Neural progenitor cell (in vitro differentiated cells): Measurements from ENCODE around the gene CLP1. TPM values are rescaled to one million over a fixed set of nuclear protein-coding genes. Genes with fewer than 3 reads are reported as not detected.

ENCODE experiments used
- DNase-seq: peaks from one replicate; pipeline ENCODE4 v3.0.0-alpha.2; 2016; ENCODE audit warnings: low spot score
- H2AFZ ChIP-seq: fragments of 200-600 bp; sonication (generic); replicated peaks from 2 replicates; pipeline ENCODE4 v1.6.1; 2016; ENCODE audit warnings: antibody characterized with exemption
- H3F3A ChIP-seq: fragments of 200-600 bp; sonication (generic); 2 replicates; pipeline ENCODE4 v1.6.1; 2016; ENCODE audit warnings: antibody characterized with exemption, low read depth
- H3K27ac ChIP-seq: fragments of 200-600 bp; sonication (generic); 2 replicates; pipeline ENCODE4 v1.5.1; 2016; ENCODE audit warnings: mild to moderate bottlenecking
- H3K27me3 ChIP-seq: fragments of 200-600 bp; sonication (generic); 2 replicates; pipeline ENCODE4 v1.6.1; 2016; ENCODE audit warnings: mild to moderate bottlenecking, moderate library complexity
- H3K36me3 ChIP-seq: fragments of 200-600 bp; sonication (generic); 2 replicates; pipeline ENCODE4 v1.5.1; 2016
- H3K4me1 ChIP-seq: fragments of 200-600 bp; sonication (generic); 2 replicates; pipeline ENCODE4 v1.6.1; 2016; ENCODE audit warnings: mixed run types
- H3K4me2 ChIP-seq: fragments of 200-600 bp; sonication (generic); 2 replicates; pipeline ENCODE4 v1.6.1; 2016
- H3K4me3 ChIP-seq: fragments of 200-600 bp; sonication (generic); 2 replicates; pipeline ENCODE4 v1.5.1; 2016
- H3K79me2 ChIP-seq: fragments of 200-600 bp; sonication (generic); 2 replicates; pipeline ENCODE4 v1.6.1; 2016; ENCODE audit warnings: low read depth
- H3K9ac ChIP-seq: fragments of 200-600 bp; sonication (generic); 2 replicates; pipeline ENCODE4 v1.6.1; 2016
- H3K9me3 ChIP-seq: fragments of 200-600 bp; sonication (generic); 2 replicates; pipeline ENCODE4 v1.5.1; 2016; ENCODE audit warnings: low read depth
- H4K20me1 ChIP-seq: fragments of 200-600 bp; sonication (generic); 2 replicates; pipeline ENCODE4 v1.6.1; 2016; ENCODE audit warnings: low read depth
- H3K27ac Mint-ChIP-seq: 3 replicates; pipeline ENCODE4 v1.8.0; 2021; ENCODE audit warnings: mixed read lengths
- H3K27me3 Mint-ChIP-seq: 2 replicates; pipeline ENCODE4 v1.8.0; 2022; ENCODE audit warnings: low read depth, mild to moderate bottlenecking, inconsistent platforms, moderate library complexity, mixed read lengths; ENCODE audit not compliant: insufficient read depth
- H3K36me3 Mint-ChIP-seq: 3 replicates; pipeline ENCODE4 v1.8.0; 2021; ENCODE audit warnings: mixed read lengths
- H3K4me1 Mint-ChIP-seq: 3 replicates; pipeline ENCODE4 v1.8.0; 2021; ENCODE audit warnings: mixed read lengths
- H3K4me3 Mint-ChIP-seq: 3 replicates; pipeline ENCODE4 v1.8.0; 2021; ENCODE audit warnings: mild to moderate bottlenecking, moderate library complexity, mixed read lengths
- H3K9me3 Mint-ChIP-seq: 3 replicates; pipeline ENCODE4 v1.8.0; 2020; ENCODE audit warnings: mixed read lengths
- EZH2 ChIP-seq: fragments of 200-600 bp; sonication (generic); IDR thresholded peaks from 2 replicates; pipeline ENCODE4 v1.6.1; 2017; ENCODE audit warnings: antibody characterized with exemption, mild to moderate bottlenecking, moderate library complexity
- EZH2phosphoT487 ChIP-seq: fragments of 200-600 bp; sonication (generic); IDR thresholded peaks from 2 replicates; pipeline ENCODE4 v1.6.1; 2017; ENCODE audit warnings: antibody characterized with exemption
- total RNA-seq: library from RNA; depleted of rRNA; stranded (reverse); fragments of >200 nt; gene quantifications from 2 replicates; pipeline ENCODE4 v1.2.3, GENCODE V29; 2015; ENCODE audit warnings: low replicate concordance
- TF ChIP-seq, protein P1 (sequence below): fragments of 200-600 bp; sonication (generic); IDR thresholded peaks from 2 replicates; pipeline ENCODE4 v1.5.1; 2017; ENCODE audit warnings: antibody characterized with exemption, mild to moderate bottlenecking

CLP1 gene
- total RNA-seq, 1 donor from 2014 or later: 18.0 TPM

DNA sequence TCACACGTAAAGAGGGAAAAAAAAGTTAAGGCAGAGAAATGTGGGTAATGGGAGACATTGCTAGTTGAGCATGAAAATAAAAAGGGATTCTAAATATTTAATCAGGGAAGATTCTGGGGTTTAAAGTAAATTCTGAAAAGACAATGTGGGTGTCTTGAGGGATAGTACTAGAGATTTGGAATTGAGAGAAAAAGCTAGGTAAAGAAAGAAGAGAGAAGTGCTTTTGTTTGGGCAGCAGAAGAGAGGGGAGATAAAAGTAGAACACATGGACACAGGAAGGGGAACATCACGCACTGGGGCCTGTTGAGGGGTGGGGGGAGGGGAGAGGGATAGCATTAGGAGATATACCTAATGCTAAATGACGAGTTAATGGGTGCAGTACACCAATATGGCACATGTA lies 4.4 kb upstream of the CLP1 start:
- Mint-ChIP-seq H3K4me1 (peaks cover 47% of the 10 kb centered on the region), H3K27me3 (peaks cover 16% of the 10 kb centered on the region), H3K36me3 (no peaks in the 10 kb centered on the region), H3K27ac (no peak overlapping the region), H3K9me3 (peaks cover 2% of the 10 kb centered on the region), H3K4me3 (no peak overlapping the region)
- Histone ChIP-seq H3K4me2 (peak overlapping the region; percentile 36), H3K9me3 (no peaks in the 10 kb centered on the region), H3K27ac (no peak overlapping the region), H3K4me3 (no peak overlapping the region), H3K4me1 (peaks cover 42% of the 10 kb centered on the region), H3F3A (peaks cover 58% of the 10 kb centered on the region), H3K36me3 (no peaks in the 10 kb centered on the region), H3K9ac (no peak overlapping the region), H2AFZ (no peak overlapping the region), H4K20me1 (peaks cover 31% of the 10 kb centered on the region), H3K27me3 (peaks cover 18% of the 10 kb centered on the region), H3K79me2 (peaks cover 6% of the 10 kb centered on the region)
- TF ChIP-seq EZH2: no peak
- TF ChIP-seq, protein P1, sequence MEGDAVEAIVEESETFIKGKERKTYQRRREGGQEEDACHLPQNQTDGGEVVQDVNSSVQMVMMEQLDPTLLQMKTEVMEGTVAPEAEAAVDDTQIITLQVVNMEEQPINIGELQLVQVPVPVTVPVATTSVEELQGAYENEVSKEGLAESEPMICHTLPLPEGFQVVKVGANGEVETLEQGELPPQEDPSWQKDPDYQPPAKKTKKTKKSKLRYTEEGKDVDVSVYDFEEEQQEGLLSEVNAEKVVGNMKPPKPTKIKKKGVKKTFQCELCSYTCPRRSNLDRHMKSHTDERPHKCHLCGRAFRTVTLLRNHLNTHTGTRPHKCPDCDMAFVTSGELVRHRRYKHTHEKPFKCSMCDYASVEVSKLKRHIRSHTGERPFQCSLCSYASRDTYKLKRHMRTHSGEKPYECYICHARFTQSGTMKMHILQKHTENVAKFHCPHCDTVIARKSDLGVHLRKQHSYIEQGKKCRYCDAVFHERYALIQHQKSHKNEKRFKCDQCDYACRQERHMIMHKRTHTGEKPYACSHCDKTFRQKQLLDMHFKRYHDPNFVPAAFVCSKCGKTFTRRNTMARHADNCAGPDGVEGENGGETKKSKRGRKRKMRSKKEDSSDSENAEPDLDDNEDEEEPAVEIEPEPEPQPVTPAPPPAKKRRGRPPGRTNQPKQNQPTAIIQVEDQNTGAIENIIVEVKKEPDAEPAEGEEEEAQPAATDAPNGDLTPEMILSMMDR: no peak
- TF ChIP-seq EZH2phosphoT487: no peak
- DNase-seq: no peak

DNA sequence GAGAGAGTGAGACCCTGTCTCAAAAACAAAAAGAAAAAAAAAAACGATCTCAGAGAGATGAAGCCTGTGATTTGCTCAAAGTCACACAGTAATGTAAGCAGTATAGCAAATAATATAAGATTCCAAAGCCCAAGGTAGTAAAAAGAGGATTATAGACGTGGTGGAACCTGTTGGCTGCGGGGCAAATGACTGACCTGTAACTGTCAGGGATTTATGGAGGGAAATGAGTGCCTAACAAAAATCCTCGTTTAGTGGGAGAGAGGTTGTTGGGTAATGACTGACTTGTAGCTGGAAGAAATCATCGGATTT lies 723 bp upstream of the CLP1 start:
- Mint-ChIP-seq H3K9me3 (no peaks in the 10 kb centered on the region), H3K4me1 (peaks cover 19% of the 10 kb centered on the region), H3K36me3 (peaks cover 7% of the 10 kb centered on the region), H3K27me3 (peaks cover 6% of the 10 kb centered on the region), H3K27ac (no peak overlapping the region), H3K4me3 (peak overlapping the region; percentile 98)
- Histone ChIP-seq H2AFZ (no peak overlapping the region), H3K79me2 (peaks cover 22% of the 10 kb centered on the region), H4K20me1 (no peaks in the 10 kb centered on the region), H3K27ac (no peak overlapping the region), H3K27me3 (peaks cover 18% of the 10 kb centered on the region), H3K36me3 (no peaks in the 10 kb centered on the region), H3K4me1 (peaks cover 14% of the 10 kb centered on the region), H3K4me2 (peak overlapping the region; percentile 77), H3K4me3 (peak overlapping the region; percentile 81), H3K9ac (no peak overlapping the region), H3F3A (peaks cover 23% of the 10 kb centered on the region), H3K9me3 (no peaks in the 10 kb centered on the region)
- no peak for TF ChIP-seq EZH2phosphoT487
- TF ChIP-seq, protein P1: no peak
- no peak for TF ChIP-seq EZH2
- no peak for DNase-seq

DNA sequence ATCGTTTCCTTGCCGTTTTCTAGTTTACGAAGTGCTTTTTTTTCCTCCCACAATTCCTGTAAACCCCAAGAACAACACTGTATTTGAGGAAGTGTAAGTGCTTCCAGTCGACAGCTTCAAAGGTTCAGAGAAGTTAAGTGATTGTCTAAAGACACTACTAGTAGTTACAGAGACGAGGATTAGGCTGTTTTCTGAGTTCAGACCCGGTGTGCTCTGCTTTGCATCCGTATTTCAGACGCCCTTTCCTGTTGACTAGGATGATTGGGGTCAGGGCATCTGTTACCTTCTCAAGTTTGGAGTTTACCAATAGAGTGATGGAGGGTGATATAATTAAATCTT lies 430 bp downstream of the CLP1 start:
- H3K4me3 Mint-ChIP-seq: peak overlapping the region; percentile 98
- H3K4me1 ChIP-seq: peaks cover 11% of the 10 kb centered on the region
- H3K4me1 Mint-ChIP-seq: peaks cover 17% of the 10 kb centered on the region
- H4K20me1 ChIP-seq: no peaks in the 10 kb centered on the region
- TF ChIP-seq, protein P1: no peak
- no peak for TF ChIP-seq EZH2phosphoT487
- TF ChIP-seq EZH2: no peak
- peak; percentile 26 for DNase-seq
- peaks cover 22% of the 10 kb centered on the region for H3K79me2 ChIP-seq
- peaks cover 18% of the 10 kb centered on the region for H3K27me3 ChIP-seq
- peaks cover 23% of the 10 kb centered on the region for H3F3A ChIP-seq
- H3K36me3 ChIP-seq: no peaks in the 10 kb centered on the region
- H3K9ac ChIP-seq: peak overlapping the region; percentile 85
- peak overlapping the region; percentile 98 for H3K4me2 ChIP-seq
- peak overlapping the region; percentile 51 for H2AFZ ChIP-seq
- peak overlapping the region; percentile 81 for H3K4me3 ChIP-seq
- no peaks in the 10 kb centered on the region for H3K9me3 Mint-ChIP-seq
- peak overlapping the region; percentile 71 for H3K27ac Mint-ChIP-seq
- H3K27me3 Mint-ChIP-seq: peaks cover 6% of the 10 kb centered on the region
- H3K36me3 Mint-ChIP-seq: peaks cover 11% of the 10 kb centered on the region
- H3K27ac ChIP-seq: no peak overlapping the region
- H3K9me3 ChIP-seq: no peaks in the 10 kb centered on the region

DNA sequence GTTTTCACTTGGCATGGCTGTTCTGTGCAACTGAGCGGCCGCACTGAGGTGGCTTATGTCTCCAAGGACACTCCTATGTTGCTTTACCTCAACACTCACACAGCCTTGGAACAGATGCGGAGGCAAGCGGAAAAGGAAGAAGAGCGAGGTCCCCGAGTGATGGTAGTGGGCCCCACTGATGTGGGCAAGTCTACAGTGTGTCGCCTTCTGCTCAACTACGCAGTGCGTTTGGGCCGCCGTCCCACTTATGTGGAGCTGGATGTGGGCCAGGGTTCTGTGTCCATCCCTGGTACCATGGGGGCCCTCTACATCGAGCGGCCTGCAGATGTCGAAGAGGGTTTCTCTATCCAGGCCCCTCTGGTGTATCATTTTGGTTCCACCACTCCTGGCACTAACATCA lies 2.1 kb downstream of the CLP1 start:
- Histone ChIP-seq H3K27me3 (peaks cover 13% of the 10 kb centered on the region), H3K27ac (no peak overlapping the region), H3K36me3 (no peaks in the 10 kb centered on the region), H3K4me1 (peaks cover 3% of the 10 kb centered on the region), H3K9me3 (no peaks in the 10 kb centered on the region), H2AFZ (no peak overlapping the region), H4K20me1 (no peaks in the 10 kb centered on the region), H3K79me2 (peaks cover 22% of the 10 kb centered on the region), H3K4me3 (no peak overlapping the region), H3F3A (peaks cover 21% of the 10 kb centered on the region), H3K9ac (no peak overlapping the region), H3K4me2 (no peak overlapping the region)
- no peak overlapping the region for H3K4me3 Mint-ChIP-seq
- no peak for DNase-seq
- peaks cover 6% of the 10 kb centered on the region for H3K27me3 Mint-ChIP-seq
- peaks cover 11% of the 10 kb centered on the region for H3K36me3 Mint-ChIP-seq
- H3K9me3 Mint-ChIP-seq: no peaks in the 10 kb centered on the region
- no peak for TF ChIP-seq EZH2
- peaks cover 16% of the 10 kb centered on the region for H3K4me1 Mint-ChIP-seq
- no peak overlapping the region for H3K27ac Mint-ChIP-seq
